KMS-11 (cell line): ENCODE measurements around the gene C5orf24.
"Not testable (repeated sequence)": the region's sequence is repeated elsewhere in the genome, so short reads cannot be mapped to it uniquely, and the experiment has no call there.

Source experiments
- H2AFZ ChIP-seq: fragments of 200-600 bp; sonication (generic); 2 replicates; pipeline ENCODE4 v1.6.1; 2016; ENCODE audit warnings: antibody characterized with exemption, mixed run types, low read depth
- H3K27ac ChIP-seq: fragments of 200-600 bp; sonication (generic); 2 replicates; pipeline ENCODE4 v1.6.1; 2016; ENCODE audit warnings: mild to moderate bottlenecking, mixed run types
- H3K27me3 ChIP-seq: fragments of 200-600 bp; sonication (generic); 2 replicates; pipeline ENCODE4 v1.6.1; 2017; ENCODE audit warnings: mild to moderate bottlenecking, low read depth, mixed run types, moderate library complexity; ENCODE audit not compliant: insufficient read depth
- H3K36me3 ChIP-seq: fragments of 200-600 bp; sonication (generic); 2 replicates; pipeline ENCODE4 v1.6.1; 2017; ENCODE audit warnings: mild to moderate bottlenecking, mixed run types; ENCODE audit not compliant: insufficient read depth
- H3K4me1 ChIP-seq: fragments of 200-600 bp; sonication (generic); 2 replicates; pipeline ENCODE4 v1.6.1; 2016; ENCODE audit warnings: mild to moderate bottlenecking, low read depth, mixed run types; ENCODE audit not compliant: poor library complexity, severe bottlenecking
- H3K4me2 ChIP-seq: fragments of 200-600 bp; sonication (generic); 2 replicates; pipeline ENCODE4 v1.7.0; 2016; ENCODE audit warnings: mild to moderate bottlenecking, mixed run types
- H3K4me3 ChIP-seq: fragments of 200-600 bp; sonication (generic); IDR thresholded peaks from 2 replicates; pipeline ENCODE4 v1.6.1; 2017; ENCODE audit warnings: low read depth, low read length, mixed read lengths; ENCODE audit not compliant: insufficient read depth
- H3K79me2 ChIP-seq: fragments of 200-600 bp; sonication (generic); 2 replicates; pipeline ENCODE4 v1.6.1; 2016; ENCODE audit warnings: low read depth, mixed run types; ENCODE audit not compliant: insufficient read depth
- H3K9ac ChIP-seq: fragments of 200-600 bp; sonication (generic); 2 replicates; pipeline ENCODE4 v1.6.1; 2016; ENCODE audit warnings: mild to moderate bottlenecking, mixed run types
- H4K20me1 ChIP-seq: fragments of 200-600 bp; sonication (generic); 2 replicates; pipeline ENCODE4 v1.6.1; 2016; ENCODE audit warnings: mild to moderate bottlenecking, mixed run types; ENCODE audit not compliant: insufficient read depth
- CTCF ChIP-seq: fragments of 200-600 bp; sonication (generic); conservative IDR thresholded peaks from 2 replicates; pipeline ENCODE4 v1.6.1; 2017; ENCODE audit warnings: low read depth, mild to moderate bottlenecking, antibody characterized with exemption, low read length, moderate library complexity, mixed read lengths

Gene C5orf24

GRCh38 chr5:134835623-134836022 lies 10.1 kb upstream of the C5orf24 start:
- no peak overlapping the region for H3K9ac ChIP-seq
- H3K27me3 ChIP-seq, result no peaks in the 10 kb centered on the region
- H2AFZ ChIP-seq, result no peak overlapping the region
- H3K36me3 ChIP-seq, result no peaks in the 10 kb centered on the region
- H3K27ac ChIP-seq, result no peak overlapping the region
- no peak overlapping the region for H3K4me3 ChIP-seq
- no peak for TF ChIP-seq CTCF
- no peaks in the 10 kb centered on the region for H3K79me2 ChIP-seq
- no peak overlapping the region for H3K4me2 ChIP-seq
- no peaks in the 10 kb centered on the region for H3K4me1 ChIP-seq
- H4K20me1 ChIP-seq, result no peaks in the 10 kb centered on the region

- no peak overlapping the region for H2AFZ ChIP-seq
- H3K79me2 ChIP-seq, result no peaks in the 10 kb centered on the region
- H3K4me1 ChIP-seq, result no peaks in the 10 kb centered on the region
- no peaks in the 10 kb centered on the region for H4K20me1 ChIP-seq
- no peaks in the 10 kb centered on the region for H3K36me3 ChIP-seq
- TF ChIP-seq CTCF, result no peak
- no peaks in the 10 kb centered on the region for H3K27me3 ChIP-seq
- no peak overlapping the region for H3K4me2 ChIP-seq
- H3K27ac ChIP-seq, result no peak overlapping the region
- no peak overlapping the region for H3K4me3 ChIP-seq
- H3K9ac ChIP-seq, result no peak overlapping the region
Measured at GRCh38 chr5:134837530-134838181, 8.1 kb upstream of the C5orf24 start.

GRCh38 chr5:134838361-134838760 lies 7.4 kb upstream of the C5orf24 start:
- H4K20me1 ChIP-seq, H3K27ac ChIP-seq, H2AFZ ChIP-seq, H3K36me3 ChIP-seq, H3K4me3 ChIP-seq, H3K4me2 ChIP-seq, H3K9ac ChIP-seq, H3K79me2 ChIP-seq, H3K4me1 ChIP-seq, H3K27me3 ChIP-seq: not testable (repeated sequence)

- no peaks in the 10 kb centered on the region for H4K20me1 ChIP-seq
- H3K36me3 ChIP-seq, result no peaks in the 10 kb centered on the region
- TF ChIP-seq CTCF, result no peak
- H3K79me2 ChIP-seq, result no peaks in the 10 kb centered on the region
- no peak overlapping the region for H2AFZ ChIP-seq
- no peak overlapping the region for H3K4me3 ChIP-seq
- H3K27me3 ChIP-seq, result no peaks in the 10 kb centered on the region
- no peak overlapping the region for H3K9ac ChIP-seq
- H3K27ac ChIP-seq, result no peak overlapping the region
- H3K4me1 ChIP-seq, result peaks cover 7% of the 10 kb centered on the region
- no peak overlapping the region for H3K4me2 ChIP-seq
Measured at GRCh38 chr5:134840811-134841210, 5.0 kb upstream of the C5orf24 start.

GRCh38 chr5:134844252-134844651 lies 1.5 kb upstream of the C5orf24 start:
- Histone ChIP-seq H3K4me1 (peaks cover 21% of the 10 kb centered on the region), H3K27ac (no peak overlapping the region), H3K4me2 (no peak overlapping the region), H4K20me1 (no peaks in the 10 kb centered on the region), H3K9ac (no peak overlapping the region), H3K4me3 (no peak overlapping the region), H3K79me2 (peaks cover 33% of the 10 kb centered on the region), H3K27me3 (no peaks in the 10 kb centered on the region), H2AFZ (no peak overlapping the region), H3K36me3 (no peaks in the 10 kb centered on the region; the same call in 1 of the 2 replicates)
- no peak for TF ChIP-seq CTCF
